ENCODE results near the gene LENG8.

DNA sequence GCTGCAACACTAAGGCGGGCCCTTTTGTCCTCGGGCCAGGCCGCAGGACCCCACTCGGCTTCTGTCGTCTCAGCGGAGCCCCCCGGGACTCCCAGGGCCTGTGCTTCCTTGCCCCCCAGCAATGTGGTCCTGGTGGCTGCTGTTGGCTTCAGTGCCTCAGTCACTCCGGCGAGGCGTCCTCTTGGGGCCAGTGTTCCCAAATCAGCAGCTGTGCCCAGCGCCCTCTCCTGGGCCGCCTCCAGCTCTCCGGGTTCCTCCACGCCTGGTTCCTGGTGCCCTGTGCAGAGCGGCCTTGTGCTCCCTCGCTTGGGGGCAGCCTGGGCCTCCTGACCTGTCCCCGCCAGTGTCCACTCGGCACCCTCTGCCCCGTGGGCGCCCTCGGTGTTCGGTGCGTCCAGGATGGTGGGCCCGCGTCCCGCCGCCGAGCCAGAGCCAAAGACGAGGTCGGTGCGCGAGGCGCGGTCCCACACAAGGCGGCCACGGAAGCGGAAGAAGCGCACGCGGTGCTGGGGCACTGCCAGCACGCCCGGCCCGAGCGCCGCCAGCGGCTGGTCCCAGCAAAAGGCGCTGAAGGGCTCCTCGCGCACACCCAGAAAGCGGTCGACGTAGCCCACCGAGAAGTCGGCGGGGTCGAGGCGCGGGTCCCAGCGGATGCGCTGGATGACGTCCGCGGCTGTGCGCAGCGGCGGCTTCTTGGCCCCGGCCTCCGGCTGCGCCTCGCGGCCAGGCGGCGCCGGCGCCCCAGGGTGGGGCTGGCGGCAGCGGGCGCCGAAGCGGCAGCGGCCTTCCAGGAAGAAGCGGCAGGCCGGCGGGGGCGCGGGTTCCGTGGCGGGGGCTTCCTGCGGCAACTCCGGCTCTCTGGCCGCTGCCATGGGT lies 13.9 kb downstream of the LENG8 start:
- TF ChIP-seq, protein P1, sequence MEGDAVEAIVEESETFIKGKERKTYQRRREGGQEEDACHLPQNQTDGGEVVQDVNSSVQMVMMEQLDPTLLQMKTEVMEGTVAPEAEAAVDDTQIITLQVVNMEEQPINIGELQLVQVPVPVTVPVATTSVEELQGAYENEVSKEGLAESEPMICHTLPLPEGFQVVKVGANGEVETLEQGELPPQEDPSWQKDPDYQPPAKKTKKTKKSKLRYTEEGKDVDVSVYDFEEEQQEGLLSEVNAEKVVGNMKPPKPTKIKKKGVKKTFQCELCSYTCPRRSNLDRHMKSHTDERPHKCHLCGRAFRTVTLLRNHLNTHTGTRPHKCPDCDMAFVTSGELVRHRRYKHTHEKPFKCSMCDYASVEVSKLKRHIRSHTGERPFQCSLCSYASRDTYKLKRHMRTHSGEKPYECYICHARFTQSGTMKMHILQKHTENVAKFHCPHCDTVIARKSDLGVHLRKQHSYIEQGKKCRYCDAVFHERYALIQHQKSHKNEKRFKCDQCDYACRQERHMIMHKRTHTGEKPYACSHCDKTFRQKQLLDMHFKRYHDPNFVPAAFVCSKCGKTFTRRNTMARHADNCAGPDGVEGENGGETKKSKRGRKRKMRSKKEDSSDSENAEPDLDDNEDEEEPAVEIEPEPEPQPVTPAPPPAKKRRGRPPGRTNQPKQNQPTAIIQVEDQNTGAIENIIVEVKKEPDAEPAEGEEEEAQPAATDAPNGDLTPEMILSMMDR (conservative IDR thresholded peaks at IDR 0.05; ENCODE audit: low read depth, low read length), result peak; percentile 59
- TF ChIP-seq EZH2 (IDR thresholded peaks at IDR 0.05; ENCODE audit: low read length, unreplicated experiment), result no peak

Data from PC-3 (cell line).